ENCODE data around the gene GPX4.

- TF ChIP-seq CTCF (IDR thresholded peaks at IDR 0.05) (no peak), POLR2A (IDR thresholded peaks at IDR 0.05) (no peak)
Observed at GRCh38 chr19:1104311-1105007, 665 bp downstream of the GPX4 start.

All from body of pancreas (tissue), 4 donors.